GM21381 (cell line): ENCODE data around the gene RWDD3.

Experiments used
- ATAC-seq: cut with Tn5 transposase; IDR thresholded peaks from one replicate; pipeline ENCODE4 v1.9.1; 2021; ENCODE audit warnings: mild to moderate bottlenecking, moderate library complexity; ENCODE audit not compliant: unreplicated experiment

The RWDD3 gene

GRCh38 chr1:95233737-95234500 lies at the start of gene RWDD3:
TSS of gene RWDD3 (plus strand) at chr1:95234210. CDS start at chr1:95234231, 21 bp downstream.
- peak; percentile 99 for ATAC-seq

GRCh38 chr1:95186149-95186548 lies 47.9 kb upstream of the RWDD3 start:
- no peak for ATAC-seq

GRCh38 chr1:95193591-95193990 lies 40.4 kb upstream of the RWDD3 start:
- ATAC-seq, result no peak

- no peak for ATAC-seq
Observed at GRCh38 chr1:95195046-95195445, 39.0 kb upstream of the RWDD3 start.

DNA sequence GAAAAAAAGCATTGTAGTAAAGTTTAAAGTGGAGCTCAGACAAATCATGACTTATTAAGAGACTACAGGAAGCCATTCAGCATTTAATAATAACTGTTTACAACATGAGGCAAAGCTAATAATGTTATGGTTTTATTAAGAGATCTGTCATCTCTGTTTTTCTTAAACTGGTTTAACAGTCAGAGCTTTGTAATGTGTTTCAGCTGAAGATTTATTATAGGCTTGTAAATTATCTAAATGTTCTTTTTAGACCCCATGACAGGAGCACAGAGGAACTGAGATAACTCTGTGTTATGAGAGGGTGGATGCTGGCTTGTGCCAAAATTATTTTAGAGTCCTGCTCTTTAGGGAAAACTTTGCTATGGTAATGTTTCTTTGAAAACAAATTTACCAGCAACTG lies 38.0 kb upstream of the RWDD3 start:
- no peak for ATAC-seq

DNA sequence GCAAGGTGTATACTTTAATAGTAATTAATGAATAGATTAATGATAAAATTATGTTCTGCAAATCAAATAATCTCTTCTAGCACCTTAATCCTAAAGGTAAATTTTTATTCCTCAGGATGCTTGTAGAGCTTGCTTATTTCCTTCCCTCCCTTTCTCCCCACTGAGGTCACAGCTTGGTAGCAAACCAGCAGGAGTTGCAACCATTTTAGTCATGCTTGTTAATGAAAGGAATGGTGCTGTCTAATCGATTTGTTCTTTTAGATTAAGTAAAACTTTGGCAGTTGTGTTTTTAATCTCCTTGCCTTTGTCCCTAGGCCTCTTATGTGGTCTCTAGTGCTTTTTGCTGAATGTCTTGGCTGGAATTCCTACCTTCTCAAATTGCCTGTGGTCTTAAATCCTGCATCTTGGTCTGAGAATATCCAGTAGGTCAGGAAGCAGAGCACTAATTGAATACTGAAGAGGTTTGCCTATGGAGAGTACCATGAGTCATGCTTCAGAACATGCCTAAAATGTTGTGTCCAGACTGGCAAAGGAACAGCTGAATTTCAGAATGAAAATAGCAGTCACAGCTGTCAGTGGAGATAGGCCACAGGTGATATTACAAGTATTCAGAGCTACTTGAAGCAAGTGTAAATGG lies 36.3 kb upstream of the RWDD3 start:
- no peak for ATAC-seq

DNA sequence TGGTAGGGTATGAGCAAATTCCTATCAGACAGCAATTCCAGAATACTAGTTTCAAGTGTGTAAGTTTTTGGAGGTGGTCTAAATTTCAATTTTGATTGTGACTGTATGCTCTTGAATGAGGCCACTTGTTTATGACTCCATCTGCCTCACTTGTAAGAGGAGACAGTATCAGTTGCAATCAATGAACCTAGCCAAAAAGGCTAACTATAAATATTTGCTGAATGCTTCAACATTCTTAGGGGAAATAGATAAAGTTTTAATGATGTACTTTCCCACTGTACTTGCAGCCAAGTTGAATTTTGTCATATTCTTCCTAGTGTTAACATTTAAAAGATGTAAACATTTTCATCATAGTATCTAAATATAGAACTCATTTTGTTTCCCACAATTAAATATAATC lies 32.1 kb upstream of the RWDD3 start:
- ATAC-seq, result no peak

- ATAC-seq, result no peak
Observed at GRCh38 chr1:95203908-95204437, 30.0 kb upstream of the RWDD3 start.

GRCh38 chr1:95206514-95206913 lies 27.5 kb upstream of the RWDD3 start:
- ATAC-seq, result no peak

GRCh38 chr1:95207223-95207935 lies 26.6 kb upstream of the RWDD3 start:
- ATAC-seq, result no peak

- ATAC-seq, result no peak
Observed at GRCh38 chr1:95208876-95209275, 25.1 kb upstream of the RWDD3 start.

DNA sequence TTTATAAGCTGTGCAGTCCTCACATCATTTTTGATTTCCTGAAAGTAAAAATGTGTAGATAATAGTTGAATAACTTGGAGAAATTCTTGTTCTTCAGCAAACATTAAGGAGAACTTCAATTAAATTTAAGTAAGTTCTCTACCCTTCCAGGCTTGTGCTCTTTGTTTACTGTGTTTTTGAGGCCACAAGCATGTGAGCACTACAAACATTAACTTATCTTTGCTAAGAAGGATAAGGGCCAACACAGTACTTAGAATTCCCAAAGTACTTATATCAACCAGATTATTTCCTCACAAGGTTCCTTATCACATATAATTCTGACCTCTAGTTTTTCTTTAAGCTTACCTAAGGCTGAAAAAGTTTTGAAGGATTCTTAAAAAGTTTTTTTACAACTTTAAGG lies 24.7 kb upstream of the RWDD3 start:
- no peak for ATAC-seq

GRCh38 chr1:95216292-95216990 lies 17.6 kb upstream of the RWDD3 start:
- no peak for ATAC-seq

DNA sequence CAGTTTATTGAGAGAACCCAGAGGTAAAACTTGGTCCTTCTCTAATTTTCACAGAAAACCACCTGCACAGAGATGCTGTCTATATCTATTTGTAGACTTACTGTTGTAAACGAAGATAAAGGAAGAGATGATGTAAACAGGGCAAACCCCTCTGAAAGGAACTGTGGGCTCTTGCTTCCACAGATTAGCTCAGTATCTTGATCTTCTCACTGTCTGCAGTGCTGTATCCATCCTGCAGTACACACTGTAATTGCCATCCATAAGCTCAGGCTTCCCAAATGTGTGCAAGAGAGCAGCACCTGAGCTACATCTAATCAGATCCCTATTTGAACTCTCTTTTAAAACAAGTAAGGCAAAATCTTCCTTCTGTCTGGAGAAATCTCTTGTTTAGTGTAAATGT lies 16.6 kb upstream of the RWDD3 start:
- no peak for ATAC-seq

- ATAC-seq, result no peak
Observed at GRCh38 chr1:95219407-95219806, 14.6 kb upstream of the RWDD3 start.

GRCh38 chr1:95221306-95221705 lies 12.7 kb upstream of the RWDD3 start:
- ATAC-seq, result no peak

GRCh38 chr1:95222629-95223028 lies 11.4 kb upstream of the RWDD3 start:
- ATAC-seq, result no peak

- ATAC-seq, result no peak
Observed at GRCh38 chr1:95223110-95223509, 10.9 kb upstream of the RWDD3 start.

- no peak for ATAC-seq
Observed at GRCh38 chr1:95226781-95227660, 7.0 kb upstream of the RWDD3 start.

GRCh38 chr1:95229037-95229436 lies 5.0 kb upstream of the RWDD3 start:
- ATAC-seq, result no peak
